IMR-90 (cell line): ENCODE data around the gene NDNF. TPM values are rescaled to one million over a fixed set of nuclear protein-coding genes. Genes with fewer than 3 reads are reported as not detected.

ENCODE experiments used
- ATAC-seq: fragments of 200-7000 bp; cut with Tn5 transposase; 2 replicates; pipeline ENCODE4 v1.9.1; 2020; ENCODE audit warnings: low read depth, mild to moderate bottlenecking, moderate library complexity
- BruUV-seq: library from RNA; stranded (reverse); fragments of 400-500 nt; replicated peaks from 2 replicates; lab custom pipeline; 2021; lab: Mats Ljungman, UMichigan
- CTCF ChIA-PET: fragments of 300-600 bp; formaldehyde crosslinking; extraction: SDS; loops from one replicate; lab custom pipeline; 2021; ENCODE audit warnings: antibody characterized with exemption; lab: Yijun Ruan, JAX
- POLR2A ChIA-PET: fragments of 300-600 bp; sonication (Branson Sonifier 250); formaldehyde crosslinking; loops from one replicate; lab custom pipeline; 2022; ENCODE audit warnings: antibody characterized with exemption; ENCODE audit not compliant: unreplicated experiment; lab: Charles Lee
- DNase-seq: peaks from one replicate; pipeline ENCODE4 v3.0.0; 2013
- H2AFZ ChIP-seq: replicated peaks from 2 replicates; pipeline ENCODE3; 2013; ENCODE audit warnings: low read length, mild to moderate bottlenecking; ENCODE audit not compliant: poor library complexity
- H2AK5ac ChIP-seq: 2 replicates; pipeline ENCODE4 v1.6.1; 2013; ENCODE audit warnings: low read depth, low read length, inconsistent platforms
- H2AK9ac ChIP-seq: replicated peaks from 2 replicates; pipeline ENCODE3; 2013; ENCODE audit warnings: mild to moderate bottlenecking, low read depth, low read length, moderate library complexity; ENCODE audit not compliant: poor library complexity
- H2BK120ac ChIP-seq: 2 replicates; pipeline ENCODE4 v1.6.1; 2013; ENCODE audit warnings: low read depth, low read length, inconsistent platforms
- H2BK15ac ChIP-seq: 3 replicates; pipeline ENCODE4 v1.6.1; 2013; ENCODE audit warnings: low read depth, low read length, inconsistent platforms
- H2BK20ac ChIP-seq: 2 replicates; pipeline ENCODE4 v1.6.1; 2013; ENCODE audit warnings: low read depth, mild to moderate bottlenecking, inconsistent platforms, low read length, moderate library complexity
- H2BK5ac ChIP-seq: 2 replicates; pipeline ENCODE4 v1.6.1; 2013; ENCODE audit warnings: mild to moderate bottlenecking, low read depth, low read length, inconsistent platforms; ENCODE audit not compliant: poor library complexity, severe bottlenecking
- H3K14ac ChIP-seq: replicated peaks from 2 replicates; pipeline ENCODE4 v1.6.1; 2013; ENCODE audit warnings: low read depth, low read length, inconsistent platforms
- H3K18ac ChIP-seq: 2 replicates; pipeline ENCODE4 v1.6.1; 2013; ENCODE audit warnings: low read depth, low read length, control low read depth
- H3K23ac ChIP-seq: 2 replicates; pipeline ENCODE4 v1.6.1; 2013; ENCODE audit warnings: low read depth, low read length, inconsistent platforms
- H3K27ac ChIP-seq: 2 replicates; pipeline ENCODE4 v1.5.1; 2013; ENCODE audit warnings: mild to moderate bottlenecking, control low read depth, low read length; ENCODE audit not compliant: insufficient read depth
- H3K27me3 ChIP-seq: 2 replicates; pipeline ENCODE4 v1.6.1; 2013; ENCODE audit warnings: low read length; ENCODE audit not compliant: control insufficient read depth, insufficient read depth
- H3K36me3 ChIP-seq: 2 replicates; pipeline ENCODE4 v1.6.1; 2013; ENCODE audit warnings: low read length, mixed read lengths; ENCODE audit not compliant: control insufficient read depth, insufficient read depth
- H3K4ac ChIP-seq: 2 replicates; pipeline ENCODE4 v1.6.1; 2013; ENCODE audit warnings: low read depth, low read length, inconsistent platforms
- H3K4me1 ChIP-seq: 2 replicates; pipeline ENCODE4 v1.6.1; 2013; ENCODE audit warnings: low read length, mixed read lengths; ENCODE audit not compliant: control insufficient read depth, insufficient read depth
- H3K4me2 ChIP-seq: 2 replicates; pipeline ENCODE4 v1.6.1; 2013; ENCODE audit warnings: low read depth, mild to moderate bottlenecking, control low read depth, low read length, moderate library complexity
- H3K4me3 ChIP-seq: 2 replicates; pipeline ENCODE4 v1.5.1; 2013; ENCODE audit warnings: low read depth, mild to moderate bottlenecking, control low read depth, low read length, moderate library complexity; ENCODE audit not compliant: insufficient read depth
- H3K56ac ChIP-seq: 2 replicates; pipeline ENCODE4 v1.6.1; 2013; ENCODE audit warnings: low read length, inconsistent platforms; ENCODE audit not compliant: insufficient read depth; ENCODE audit errors: extremely low read depth
- H3K79me1 ChIP-seq, 2 experiments: 2 replicates each; pipeline ENCODE4 v1.6.1; 2013; ENCODE audit warnings: low read length in 2 of 2, inconsistent platforms in 1 of 2, low read depth in 1 of 2
- H3K9ac ChIP-seq: 2 replicates; pipeline ENCODE4 v1.6.1; 2013; ENCODE audit warnings: low read depth, low read length, control low read depth
- H3K9me1 ChIP-seq: 2 replicates; pipeline ENCODE4 v1.6.1; 2013; ENCODE audit warnings: low read length, inconsistent platforms; ENCODE audit not compliant: insufficient read depth
- H3K9me3 ChIP-seq: 2 replicates; pipeline ENCODE4 v1.6.1; 2013; ENCODE audit warnings: low read length; ENCODE audit not compliant: control insufficient read depth, insufficient read depth
- H4K20me1 ChIP-seq: 2 replicates; pipeline ENCODE4 v1.6.1; 2013; ENCODE audit warnings: low read length, inconsistent platforms; ENCODE audit not compliant: insufficient read depth
- H4K5ac ChIP-seq: 2 replicates; pipeline ENCODE4 v1.6.1; 2013; ENCODE audit warnings: mild to moderate bottlenecking, low read depth, low read length, control low read depth
- H4K8ac ChIP-seq, 2 experiments: 2 replicates each; pipeline ENCODE4 v1.6.1; 2013; ENCODE audit warnings: low read depth in 2 of 2, low read length in 2 of 2, control low read depth in 1 of 2, inconsistent platforms in 1 of 2
- H4K91ac ChIP-seq: 2 replicates; pipeline ENCODE4 v1.6.1; 2013; ENCODE audit warnings: low read depth, low read length, inconsistent platforms; ENCODE audit not compliant: insufficient read depth
- USF2 ChIP-seq: fragments of 150-350 bp; IDR thresholded peaks from 2 replicates; pipeline ENCODE4 v1.6.1; 2017; ENCODE audit warnings: mild to moderate bottlenecking, antibody characterized with exemption, low read length, low read depth
- WGBS, 2 experiments: methylation state at CpG; one replicate each; pipeline versions ENCODE4 v1.1.5 to v1.1.7; 2013; ENCODE audit warnings: missing lambda C conversion rate in 2 of 2; ENCODE audit not compliant: insufficient read length in 1 of 2; ENCODE audit errors: extremely low coverage in 2 of 2; 5-methylcytosine and 5-hydroxymethylcytosine counted together
- dilution Hi-C: fragments of 300-500 bp; cut with HindIII; formaldehyde crosslinking; loops from one replicate; pipeline ENCODE4 v1.14.3; 2018; ENCODE audit warnings: low sequenced_read_pairs; ENCODE audit not compliant: unreplicated experiment
- in situ Hi-C: fragments of 300-500 bp; cut with MboI; formaldehyde crosslinking; loops from 3 replicates; pipeline ENCODE4 v1.14.3; 2019; ENCODE audit warnings: low sequenced_read_pairs, inconsistent platforms, mixed read lengths
- intact Hi-C: fragments of 100-400 bp; cut with micrococcal nuclease; formaldehyde crosslinking; loops from 2 replicates; pipeline ENCODE4 v1.10.0; 2022
- polyA plus RNA-seq, 3 experiments: library from polyadenylated mRNA; depleted of rRNA; stranded (reverse); fragments of >200 nt; gene quantifications; 2 replicates each; pipeline ENCODE4 v1.2.3, GENCODE V29; 2012; ENCODE audit warnings: low replicate concordance in 1 of 3
- total RNA-seq: library from RNA; depleted of rRNA; stranded (reverse); fragments of >200 nt; gene quantifications from 2 replicates; pipeline ENCODE4 v1.2.3, GENCODE V29; 2012

Gene NDNF
- total and polyA plus RNA-seq, 2 of the 4 experiments (the other 2 are of a cell fraction): under 0.01 TPM; not detected in 1

GRCh38 chr4:121114756-121115155 lies 42.4 kb upstream of the NDNF start:
- intact Hi-C loops: no loop called here
- Histone ChIP-seq H2AFZ (no peak overlapping the region), H4K91ac (no peak overlapping the region), H2BK120ac (no peak overlapping the region), H2AK9ac (no peak overlapping the region), H3K27me3 (peaks cover 4% of the 10 kb centered on the region; the same call in 1 of the 2 replicates), H3K9me1 (no peaks in the 10 kb centered on the region), H3K9me3 (no peaks in the 10 kb centered on the region), H3K23ac (no peak overlapping the region), H3K14ac (no peak overlapping the region), H2BK5ac (no peak overlapping the region), H3K9ac (no peak overlapping the region), H4K5ac (no peak overlapping the region), H4K8ac (no peak overlapping the region), H4K20me1 (no peaks in the 10 kb centered on the region), H2AK5ac (no peak overlapping the region), H3K4me3 (no peak overlapping the region), H3K56ac (no peak overlapping the region), H2BK20ac (no peak overlapping the region), H3K18ac (no peak overlapping the region), H3K4me1 (no peaks in the 10 kb centered on the region), H3K4me2 (no peak overlapping the region), H3K4ac (no peak overlapping the region), H3K36me3 (no peaks in the 10 kb centered on the region), H3K27ac (no peak overlapping the region), H2BK15ac (no peak overlapping the region), H3K79me1 (no peaks in the 10 kb centered on the region)
- CTCF ChIA-PET: no interaction called here
- in situ Hi-C loops: no loop called here
- POLR2A ChIA-PET: interaction anchor here (0.6 kb wide), 1 partner anchor 485 kb away, joined by 5 read pairs; no protein-coding TSS in a partner anchor
- TF ChIP-seq USF2: no peak
- BruUV-seq: no TSS peak
- ATAC-seq: no peak
- dilution Hi-C loops: no loop called here
- no peak for DNase-seq
- WGBS, 2 experiments: no CpG with 5 or more reads among the region's 1 CpG
